ENCODE measurements around the gene TM9SF2.

Gene TM9SF2

GRCh38 chr13:99528547-99528946 is 27.3 kb downstream of the TM9SF2 start:
- DNase-seq (ENCODE audit: low read depth): no peak
- H3K4me3 ChIP-seq (ENCODE audit: low read depth, low read length): no peak overlapping the region
- TF ChIP-seq CTCF (IDR thresholded peaks at IDR 0.05; ENCODE audit: control insufficient read depth, extremely low read depth, insufficient read depth): peak; percentile 57

- no peak for DNase-seq (ENCODE audit: low read depth)
- no peak overlapping the region for H3K4me3 ChIP-seq (ENCODE audit: low read depth, low read length)
- no peak for TF ChIP-seq CTCF (IDR thresholded peaks at IDR 0.05; ENCODE audit: control insufficient read depth, extremely low read depth, insufficient read depth)
These were observed 34.8 kb downstream of the TM9SF2 start for GRCh38 chr13:99536023-99536422.

GRCh38 chr13:99540530-99540929 is 39.3 kb downstream of the TM9SF2 start:
- TF ChIP-seq CTCF (IDR thresholded peaks at IDR 0.05; ENCODE audit: control insufficient read depth, extremely low read depth, insufficient read depth): no peak
- H3K4me3 ChIP-seq (ENCODE audit: low read depth, low read length): no peak overlapping the region
- DNase-seq (ENCODE audit: low read depth): no peak

GRCh38 chr13:99542788-99543406 is 41.6 kb downstream of the TM9SF2 start:
- H3K4me3 ChIP-seq (ENCODE audit: low read depth, low read length): no peak overlapping the region
- TF ChIP-seq CTCF (IDR thresholded peaks at IDR 0.05; ENCODE audit: control insufficient read depth, extremely low read depth, insufficient read depth): no peak
- DNase-seq (ENCODE audit: low read depth): no peak

- no peak for TF ChIP-seq CTCF (IDR thresholded peaks at IDR 0.05; ENCODE audit: control insufficient read depth, extremely low read depth, insufficient read depth)
- no peak for DNase-seq (ENCODE audit: low read depth)
- H3K4me3 ChIP-seq (ENCODE audit: low read depth, low read length): no peak overlapping the region
These were observed 44.1 kb downstream of the TM9SF2 start for GRCh38 chr13:99545361-99545760.

GRCh38 chr13:99545979-99546378 is 44.7 kb downstream of the TM9SF2 start:
- no peak overlapping the region for H3K4me3 ChIP-seq (ENCODE audit: low read depth, low read length)
- no peak for TF ChIP-seq CTCF (IDR thresholded peaks at IDR 0.05; ENCODE audit: control insufficient read depth, extremely low read depth, insufficient read depth)
- no peak for DNase-seq (ENCODE audit: low read depth)

GRCh38 chr13:99546878-99547277 is 45.6 kb downstream of the TM9SF2 start:
- TF ChIP-seq CTCF (IDR thresholded peaks at IDR 0.05; ENCODE audit: control insufficient read depth, extremely low read depth, insufficient read depth): no peak
- no peak overlapping the region for H3K4me3 ChIP-seq (ENCODE audit: low read depth, low read length)
- no peak for DNase-seq (ENCODE audit: low read depth)
